HG03103 (cell line): ENCODE measurements around the gene S100B.

Experiments used
- ATAC-seq: cut with Tn5 transposase; IDR thresholded peaks from one replicate; pipeline ENCODE4 v1.9.1; 2021; ENCODE audit warnings: low read depth; ENCODE audit not compliant: unreplicated experiment

Gene S100B

DNA sequence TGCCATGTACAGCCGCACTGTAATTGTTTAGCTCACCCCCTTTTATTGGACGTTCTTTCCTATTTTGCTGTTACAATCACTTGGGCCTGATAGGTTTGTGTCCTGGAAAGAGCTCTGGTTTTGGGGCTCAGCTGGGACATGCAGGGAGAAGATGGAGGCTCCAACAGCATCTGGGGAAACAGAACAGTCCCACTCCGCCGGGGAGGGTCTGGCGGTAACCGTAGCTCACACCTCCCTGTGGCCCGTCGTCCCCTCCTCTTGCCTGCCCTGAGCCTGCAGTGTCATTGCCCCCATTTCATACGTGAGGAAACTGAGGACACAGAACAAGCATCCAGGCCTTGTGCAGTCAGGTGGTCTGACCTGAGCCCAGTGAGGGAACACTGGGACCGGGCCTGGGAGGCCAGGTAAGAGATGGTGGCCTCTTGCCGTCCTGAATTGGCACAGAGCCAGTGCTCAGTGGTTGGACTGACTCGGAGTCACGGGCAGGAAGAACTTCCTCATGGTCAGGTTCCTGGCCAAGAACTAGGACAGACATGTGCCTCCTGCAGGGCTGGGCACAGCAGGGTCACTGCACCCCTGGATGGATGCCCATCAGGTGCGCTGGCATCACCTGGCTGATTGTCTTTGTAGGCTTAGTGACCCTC lies 41.8 kb downstream of the S100B start:
- ATAC-seq: no peak

DNA sequence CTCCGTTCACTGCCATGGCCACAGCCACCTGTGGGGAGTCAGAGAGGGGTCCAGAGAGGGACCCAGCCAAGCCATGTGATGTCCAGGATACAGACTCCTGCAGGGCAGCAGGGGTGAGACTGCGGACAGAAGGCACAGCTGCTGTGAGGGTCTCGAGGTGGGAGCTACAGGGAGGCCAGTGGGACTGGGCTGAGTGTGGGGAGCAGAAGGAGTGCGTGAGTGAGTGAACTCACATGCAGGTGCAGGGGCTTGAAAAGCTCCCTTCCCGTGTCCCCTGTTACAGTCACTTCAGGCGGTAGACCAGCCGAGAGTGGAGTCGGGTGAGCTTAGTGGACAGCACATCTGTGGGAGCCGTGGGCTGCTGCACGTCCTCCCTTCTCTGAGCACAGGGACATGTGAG lies 42.4 kb downstream of the S100B start:
- ATAC-seq: no peak

DNA sequence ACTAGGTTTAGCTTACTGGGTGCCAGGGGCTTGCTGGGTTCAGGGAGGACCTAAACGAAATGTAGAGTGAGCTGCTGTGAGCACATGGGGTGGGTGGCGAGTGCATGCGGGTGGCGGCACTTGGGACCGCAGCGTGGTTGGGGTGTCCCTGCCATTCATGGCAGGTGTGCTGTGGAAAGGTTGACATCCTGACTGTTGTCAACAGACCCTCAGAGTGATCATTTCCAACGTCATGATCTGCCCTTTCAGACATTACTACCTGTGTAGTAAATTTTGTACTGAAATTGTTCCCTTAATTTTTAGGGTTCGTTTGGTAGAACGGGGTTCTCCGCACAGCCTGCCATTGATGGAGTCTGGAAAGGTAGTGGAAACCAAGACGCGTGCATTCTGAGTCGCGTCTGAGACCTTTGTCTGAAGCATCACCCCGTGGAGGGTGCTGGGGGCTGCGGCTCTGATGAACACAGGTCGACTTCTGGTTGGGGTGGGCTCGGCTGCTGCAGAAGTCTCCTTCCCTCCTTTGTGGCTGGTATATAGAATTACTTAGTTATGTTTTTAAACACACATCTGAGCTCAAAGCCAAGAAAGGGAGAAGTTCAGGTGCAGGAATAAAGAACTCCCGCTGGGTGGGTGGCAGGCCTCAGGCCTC lies 43.3 kb downstream of the S100B start:
- no peak for ATAC-seq

DNA sequence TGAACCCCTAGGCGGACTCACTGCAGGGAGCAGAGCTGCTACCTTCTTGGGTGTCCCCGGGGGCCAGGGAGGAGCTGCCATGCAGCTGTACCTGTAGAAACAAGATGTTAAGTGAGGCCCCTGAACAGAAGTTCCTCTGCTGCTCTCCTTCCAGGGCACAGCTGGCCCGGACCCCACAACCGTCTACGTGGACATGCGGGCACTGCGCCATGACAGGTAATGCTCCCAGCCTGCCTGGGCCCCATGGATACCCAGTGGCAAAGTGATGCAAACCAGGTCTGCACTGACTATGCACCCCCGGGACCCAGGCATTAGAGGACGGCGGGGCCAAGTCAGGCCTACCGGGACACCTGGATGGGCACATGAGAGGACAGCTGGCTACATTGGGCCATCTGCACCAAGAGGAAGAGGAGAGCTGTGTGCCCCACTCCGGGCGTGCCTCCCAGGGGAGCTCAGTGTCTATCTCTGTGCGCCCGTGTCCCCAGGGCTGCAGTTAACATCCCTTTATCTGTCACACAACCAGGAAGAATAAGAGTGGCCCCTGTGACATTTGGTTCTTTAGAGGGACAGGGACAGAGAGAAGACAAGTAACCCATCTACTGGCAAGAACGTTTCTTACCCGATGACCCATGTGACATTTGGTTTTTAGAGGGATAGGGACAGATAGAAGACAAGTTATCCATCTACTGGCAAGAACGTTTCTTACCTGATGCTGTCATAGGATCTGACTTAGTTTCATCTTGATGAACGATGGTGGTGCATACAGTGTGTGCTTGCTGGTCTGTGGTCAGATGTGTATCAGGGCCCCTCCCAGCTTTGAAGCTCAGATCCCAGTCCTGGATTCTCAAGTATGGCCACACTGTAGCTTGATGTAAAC lies 44.1 kb downstream of the S100B start:
- ATAC-seq: no peak

DNA sequence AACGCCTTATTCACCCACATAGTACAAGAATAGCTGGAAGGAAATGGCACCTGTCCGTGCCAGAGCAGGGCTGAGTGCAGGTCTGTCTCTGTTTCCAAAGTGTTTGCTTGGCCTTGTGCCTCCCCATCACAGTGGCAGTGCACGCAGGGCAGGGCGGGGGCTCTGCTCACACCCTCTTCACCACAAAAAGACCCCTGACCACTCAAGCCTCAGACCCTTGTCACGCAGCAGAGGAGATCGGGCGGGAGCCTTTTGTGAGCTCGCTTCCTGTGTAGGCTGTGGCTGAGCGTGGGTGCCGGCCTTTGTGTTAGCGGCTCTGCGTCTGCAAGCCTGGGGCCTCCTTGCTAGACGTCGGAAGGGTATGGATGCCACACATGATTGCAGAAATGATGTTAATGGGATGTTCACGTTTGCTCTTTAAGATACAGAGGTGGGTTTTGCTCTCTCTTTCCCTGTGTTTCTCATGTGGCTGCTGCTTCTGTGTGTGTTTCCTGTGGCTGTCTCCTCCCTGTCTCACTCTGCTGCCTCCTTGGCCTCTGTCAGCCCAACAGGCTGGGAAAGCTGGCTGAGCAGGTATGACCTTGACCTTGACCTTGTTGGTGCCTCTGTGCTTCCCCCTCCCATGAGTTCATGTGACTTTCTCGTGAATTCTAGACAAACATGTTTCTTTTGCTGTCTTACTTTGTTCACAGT lies 45.4 kb downstream of the S100B start:
- no peak for ATAC-seq

DNA sequence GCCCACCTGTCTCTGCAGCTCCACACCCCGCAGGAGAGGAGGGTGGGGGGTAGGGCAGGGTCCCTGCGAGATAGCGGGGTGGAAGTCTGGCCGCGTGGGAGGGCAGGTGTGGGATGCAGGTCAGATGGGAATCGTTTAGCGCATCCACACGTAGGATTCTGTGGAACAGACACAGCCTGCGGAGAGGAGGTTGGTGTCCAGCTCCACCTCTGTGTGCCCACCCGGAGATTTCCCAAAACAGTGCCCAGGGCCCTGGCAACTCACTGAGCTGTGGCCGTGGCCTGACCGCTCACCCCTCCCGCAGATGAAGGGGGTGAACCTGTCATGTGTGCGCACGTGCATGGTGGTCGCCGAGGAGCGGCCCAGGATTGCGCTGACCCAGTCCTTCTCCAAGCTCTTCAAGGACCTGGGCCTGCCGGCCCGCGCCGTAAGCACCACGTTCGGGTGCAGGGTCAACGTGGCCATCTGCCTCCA lies 46.9 kb downstream of the S100B start:
- no peak for ATAC-seq

DNA sequence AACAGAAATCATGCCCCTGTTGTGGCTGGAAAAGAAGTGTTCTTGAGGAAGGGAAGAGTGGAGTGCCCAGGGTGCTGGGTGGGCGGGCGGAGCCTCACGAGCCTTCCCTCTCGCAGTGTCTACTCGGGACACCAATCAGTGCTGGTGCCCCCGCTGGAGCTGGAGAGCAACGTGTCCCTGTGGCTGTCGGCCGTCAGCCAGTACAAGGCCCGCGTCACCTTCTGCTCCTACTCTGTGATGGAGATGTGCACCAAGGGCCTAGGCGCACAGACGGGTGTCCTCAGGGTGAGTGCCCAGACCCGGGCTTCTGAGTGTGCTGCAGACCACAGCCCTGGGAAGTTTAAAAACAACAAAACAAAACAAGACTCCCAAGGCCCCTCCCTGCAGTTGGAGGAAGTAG lies 47.4 kb downstream of the S100B start:
- no peak for ATAC-seq

DNA sequence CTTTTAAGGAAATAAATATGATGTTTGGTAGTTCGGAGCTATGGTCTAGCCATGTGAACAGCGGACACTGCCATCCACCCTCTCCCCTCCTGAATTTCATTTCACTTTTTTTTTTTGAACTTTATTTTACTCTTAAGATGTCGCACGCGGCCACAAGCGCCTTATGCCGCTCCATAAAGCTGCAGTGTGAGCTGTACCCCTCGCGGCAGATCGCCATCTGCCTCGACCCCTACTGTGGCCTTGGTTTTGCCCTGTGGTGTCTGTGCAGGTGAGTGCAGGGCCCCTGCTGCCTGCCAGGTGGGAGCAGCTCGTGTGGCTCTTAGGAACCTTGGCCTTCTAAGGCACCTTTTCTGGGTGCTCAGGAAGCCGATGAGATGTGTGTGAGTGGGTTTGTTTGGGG lies 48.1 kb downstream of the S100B start:
- ATAC-seq: no peak

DNA sequence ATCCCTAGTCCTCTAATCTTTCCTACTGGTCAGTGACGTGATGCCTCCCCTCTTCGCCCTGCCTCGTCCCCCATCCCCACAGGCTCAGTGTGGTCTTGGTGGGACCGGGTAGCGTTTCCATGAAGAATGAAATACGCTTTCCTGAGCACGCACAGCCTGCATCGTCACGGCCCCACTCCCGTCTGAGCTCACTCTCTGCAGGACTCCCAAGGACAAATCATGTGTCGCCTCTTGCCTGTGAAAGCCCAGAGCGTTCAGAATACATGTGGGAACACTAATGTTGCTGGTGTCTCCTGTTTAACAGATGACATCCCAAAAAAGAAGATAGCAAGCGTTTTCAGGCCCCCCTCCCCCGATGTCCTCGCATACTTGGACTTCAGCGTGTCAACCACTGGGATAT lies 49.2 kb downstream of the S100B start:
- no peak for ATAC-seq

DNA sequence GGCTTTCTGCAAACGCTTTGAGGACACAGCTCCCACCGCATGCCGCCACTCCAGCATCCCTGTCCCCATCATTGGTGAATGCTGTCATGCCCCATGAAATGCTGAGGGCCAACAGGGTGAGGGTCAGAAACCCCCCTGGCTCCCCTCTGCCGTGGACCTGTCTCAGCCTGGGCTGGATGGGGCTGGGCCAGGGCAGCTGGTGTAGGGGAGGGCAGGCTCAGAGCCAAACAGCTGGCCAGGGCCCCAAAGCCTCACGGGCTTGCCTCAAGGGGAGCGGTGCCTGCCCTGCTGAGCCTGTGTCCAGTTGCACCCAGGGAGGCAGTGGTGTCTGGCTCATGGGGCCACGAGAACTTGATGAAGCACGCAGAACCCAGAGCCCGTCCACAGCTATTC lies 49.7 kb downstream of the S100B start:
- ATAC-seq: no peak

DNA sequence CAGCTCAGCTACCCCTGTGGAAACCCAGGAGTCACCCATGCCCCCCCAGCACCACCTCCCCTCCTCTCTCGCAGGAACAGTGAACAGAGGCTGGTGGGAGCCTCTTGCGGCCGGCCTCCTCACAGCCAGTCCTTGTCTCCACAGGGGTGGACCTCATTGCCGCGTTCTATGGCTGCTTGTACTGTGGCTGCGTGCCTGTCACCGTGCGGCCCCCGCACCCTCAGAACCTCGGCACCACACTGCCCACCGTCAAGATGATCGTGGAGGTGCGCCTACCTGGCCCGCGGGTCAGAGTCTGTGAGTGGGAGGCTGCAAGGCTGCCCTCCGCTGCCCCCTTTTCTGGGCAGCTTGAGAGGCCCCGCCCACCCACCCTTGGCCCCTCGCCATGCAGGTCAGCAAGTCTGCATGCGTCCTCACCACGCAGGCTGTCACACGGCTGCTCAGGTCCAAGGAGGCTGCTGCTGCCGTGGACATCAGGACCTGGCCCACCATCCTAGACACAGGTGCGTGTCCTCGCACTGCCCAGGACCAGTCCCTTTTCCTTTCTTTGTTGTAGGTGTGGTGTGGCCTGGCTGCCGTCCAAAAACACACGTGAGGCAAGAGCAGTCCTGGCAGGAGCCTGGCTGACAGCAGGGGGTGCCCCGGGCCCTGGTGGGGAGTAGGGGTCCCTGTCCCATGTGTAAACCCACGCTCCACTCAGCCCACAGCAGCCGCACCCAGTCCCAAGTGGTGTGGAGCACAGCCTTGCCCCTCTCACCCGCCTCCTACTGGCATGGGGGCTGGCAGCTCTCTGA lies 50.3 kb downstream of the S100B start:
- ATAC-seq: no peak

DNA sequence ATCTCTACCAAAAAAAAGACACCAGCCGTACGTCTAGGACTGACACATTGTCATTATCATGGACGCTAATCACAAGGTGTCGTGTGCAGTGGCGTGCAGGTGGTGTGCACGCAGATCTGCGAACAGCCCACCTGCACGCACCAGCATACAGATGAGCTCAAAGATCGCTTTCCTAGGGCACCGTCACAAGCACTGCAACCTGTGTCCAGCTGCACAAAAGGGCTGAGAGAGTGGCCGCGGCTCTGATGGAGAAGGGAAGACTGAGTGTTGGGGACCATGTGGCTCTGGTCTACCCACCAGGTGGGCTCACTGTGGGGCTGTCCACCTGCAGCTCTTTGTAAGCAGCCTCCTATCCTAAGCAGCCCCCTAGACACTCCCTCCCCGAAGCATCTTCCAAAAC lies 50.9 kb downstream of the S100B start:
- ATAC-seq: no peak

DNA sequence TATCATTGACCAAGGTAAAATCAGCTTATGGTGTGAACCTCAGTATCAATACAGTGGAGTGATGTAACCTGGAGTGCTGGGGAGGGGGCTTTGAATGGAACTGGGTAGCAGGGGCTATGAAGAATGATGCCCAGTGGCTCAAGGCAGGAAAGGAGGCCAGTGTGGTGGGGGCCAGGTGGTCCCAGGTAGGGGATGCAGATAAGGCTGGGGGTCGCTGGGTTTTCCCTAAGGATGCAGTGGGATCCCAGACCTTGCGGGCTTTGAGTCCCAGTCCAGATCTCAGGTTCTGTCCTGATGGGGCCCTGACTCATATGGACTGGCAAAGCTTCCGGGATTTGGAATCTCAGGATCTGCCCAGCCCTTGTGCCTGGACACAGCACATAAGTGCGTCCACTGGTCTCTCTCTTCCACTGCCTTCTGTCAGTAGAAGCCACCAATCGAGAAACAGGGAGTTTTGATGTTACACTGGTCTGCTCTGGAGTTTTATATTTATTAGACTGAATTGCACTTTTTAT lies 52.0 kb downstream of the S100B start:
- no peak for ATAC-seq

DNA sequence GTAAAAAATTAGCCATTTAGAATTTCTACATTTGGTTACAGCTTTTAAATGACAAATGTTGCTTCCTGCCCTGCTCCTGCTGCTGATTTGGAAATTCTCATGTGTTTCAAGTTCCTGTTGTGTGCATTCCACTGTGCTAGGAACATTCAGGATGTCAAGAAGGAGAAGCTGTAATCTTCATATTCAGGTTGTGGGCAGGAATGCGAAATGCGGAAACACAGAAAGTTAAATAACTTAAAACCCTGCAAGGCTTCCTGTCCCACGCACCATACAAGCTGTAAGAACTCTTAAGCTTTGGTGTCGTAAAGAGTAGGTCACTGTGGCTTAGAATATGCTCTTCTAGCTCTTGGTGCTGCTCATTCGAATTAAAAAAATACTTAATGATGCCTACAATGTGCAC lies 52.6 kb downstream of the S100B start:
- ATAC-seq: no peak

DNA sequence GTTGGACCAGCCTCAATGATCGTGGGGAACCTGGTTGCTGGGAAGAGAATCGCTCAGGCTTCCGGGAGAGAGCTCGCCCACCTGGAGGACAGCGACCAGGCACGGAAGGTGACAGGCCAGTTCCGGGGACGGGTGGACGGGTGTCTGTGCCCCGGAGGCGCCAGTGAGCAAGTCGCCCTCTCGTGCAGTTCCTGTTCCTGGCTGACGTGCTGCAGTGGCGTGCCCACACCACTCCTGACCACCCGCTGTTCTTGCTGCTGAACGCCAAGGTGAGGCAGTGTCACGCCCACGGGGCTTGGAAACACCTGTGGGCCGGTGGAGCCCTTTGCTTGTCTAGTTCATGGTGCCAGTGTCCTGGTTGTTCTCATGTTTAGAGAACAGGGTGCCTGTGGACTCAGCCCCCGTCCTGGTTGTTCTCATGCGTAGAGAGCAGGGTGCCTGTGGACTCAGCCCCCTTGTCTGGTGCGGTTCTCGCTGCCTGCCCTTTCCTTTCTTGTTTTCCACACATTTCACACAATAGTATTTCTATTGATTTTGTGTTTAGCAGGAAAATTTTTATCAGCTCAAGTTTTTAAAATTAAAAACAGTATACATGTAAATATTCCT lies 53.1 kb downstream of the S100B start:
- no peak for ATAC-seq

DNA sequence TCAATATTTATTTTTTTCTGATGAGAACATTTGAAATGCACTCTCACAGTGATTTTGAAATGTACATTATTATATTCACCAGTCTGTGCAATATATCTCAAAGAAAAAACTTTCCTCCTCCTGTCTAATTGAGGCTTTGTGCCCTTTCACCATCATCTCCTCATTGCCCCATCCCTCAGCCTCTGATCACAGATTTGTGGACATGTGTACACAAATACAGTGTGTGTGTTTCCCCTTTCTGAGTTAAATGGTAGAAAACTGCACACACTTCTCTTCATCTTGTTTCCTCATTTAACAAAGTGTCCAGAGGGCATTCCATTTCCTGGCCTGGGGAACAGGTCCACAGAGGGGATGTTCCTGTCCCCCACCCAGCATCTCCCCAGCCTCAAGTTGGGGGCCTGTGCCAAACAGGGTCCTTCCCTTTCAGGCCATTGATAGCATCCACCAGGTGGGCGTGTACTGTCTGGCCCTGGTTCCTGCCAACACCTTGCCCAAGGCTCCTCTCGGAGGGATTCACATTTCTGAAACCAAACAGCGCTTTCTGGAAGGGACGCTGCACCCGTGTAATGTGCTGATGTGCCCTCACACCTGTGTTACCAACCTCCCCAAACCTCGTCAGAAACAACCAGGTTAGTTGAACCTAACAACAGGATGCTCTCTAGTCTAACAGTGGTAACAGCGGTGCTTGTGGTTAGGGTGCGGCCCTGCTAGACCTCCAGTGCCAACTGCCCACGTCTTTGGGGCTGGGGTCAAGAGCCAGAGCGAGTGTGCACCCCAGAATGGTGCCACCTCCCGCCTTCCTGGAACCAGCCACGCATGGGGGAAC lies 54.6 kb downstream of the S100B start:
- ATAC-seq: no peak

DNA sequence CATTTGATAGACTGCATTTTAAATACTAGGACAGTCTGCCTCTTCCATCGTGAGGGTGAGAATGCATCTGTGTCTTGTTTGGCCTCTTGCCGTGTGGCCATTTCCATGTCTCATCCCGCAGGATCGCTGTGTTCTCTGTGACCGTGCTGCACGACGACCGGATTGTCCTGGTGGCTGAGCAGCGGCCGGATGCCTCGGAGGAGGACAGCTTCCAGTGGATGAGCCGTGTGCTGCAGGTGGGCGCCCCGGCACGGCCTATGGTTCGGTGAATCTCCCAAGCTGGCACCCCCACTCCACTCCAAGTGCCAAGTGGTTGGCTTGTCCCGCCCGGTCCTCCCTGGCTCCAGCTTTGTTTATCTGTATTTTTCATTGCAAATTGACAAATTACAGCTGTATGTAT lies 55.2 kb downstream of the S100B start:
- ATAC-seq: no peak
